IgD-negative memory B cell (primary cell): ENCODE results near the gene DDO. TPM values are rescaled to one million over a fixed set of nuclear protein-coding genes. Genes with fewer than 3 reads are reported as not detected.

Source experiments
- H3K27ac Mint-ChIP-seq, 3 donors: one replicate each; pipeline ENCODE4 v1.8.0; 2020 to 2022; ENCODE audit warnings: mild to moderate bottlenecking in 3 of 3, mixed read lengths in 3 of 3, moderate library complexity in 1 of 3
- H3K27me3 Mint-ChIP-seq: one replicate; pipeline ENCODE4 v1.8.0; 2021; ENCODE audit warnings: mixed read lengths
- H3K36me3 Mint-ChIP-seq: one replicate; pipeline ENCODE4 v1.8.0; 2020; ENCODE audit warnings: mild to moderate bottlenecking, mixed read lengths
- H3K4me1 Mint-ChIP-seq, 3 donors: one replicate each; pipeline ENCODE4 v1.8.0; 2020 to 2022; ENCODE audit warnings: mixed read lengths in 3 of 3, mild to moderate bottlenecking in 1 of 3
- H3K4me3 Mint-ChIP-seq, 4 donors: one replicate each; pipeline ENCODE4 v1.8.0; 2020 to 2022; ENCODE audit warnings: mild to moderate bottlenecking in 4 of 4, mixed read lengths in 4 of 4, moderate library complexity in 3 of 4
- H3K9me3 Mint-ChIP-seq, 3 donors: one replicate each; pipeline ENCODE4 v1.8.0; 2020 to 2021; ENCODE audit warnings: mixed read lengths in 3 of 3, mild to moderate bottlenecking in 1 of 3
- polyA plus RNA-seq: library from polyadenylated mRNA; unstranded; fragments of 300-500 nt; fragmentation: Illumina TruSeq; gene quantifications from one replicate; pipeline ENCODE4 v1.2.3, GENCODE V29; 2021

The DDO gene
- polyA plus RNA-seq, 1 donor from 2014 or later: not detected

GRCh38 chr6:110432285-110432900, 17.0 kb upstream of the DDO start:
- peaks cover 13% of the 10 kb centered on the region for H3K27me3 Mint-ChIP-seq
- H3K36me3 Mint-ChIP-seq: peaks cover 2% of the 10 kb centered on the region
- no peaks in the 10 kb centered on the region for H3K4me1 Mint-ChIP-seq
- peaks cover 0 to 4% (median 2%) of the 10 kb centered on the region in 3 donors for H3K9me3 Mint-ChIP-seq
- no peak overlapping the region for H3K27ac Mint-ChIP-seq
- no peak overlapping the region for H3K4me3 Mint-ChIP-seq

- Mint-ChIP-seq H3K4me1 (no peaks in the 10 kb centered on the region), H3K9me3 (peaks cover 0 to 4% (median 2%) of the 10 kb centered on the region in 3 donors), H3K27me3 (peaks cover 18% of the 10 kb centered on the region), H3K4me3 (no peak overlapping the region), H3K36me3 (no peaks in the 10 kb centered on the region), H3K27ac (no peak overlapping the region)
Measured at GRCh38 chr6:110430741-110431140, 15.4 kb upstream of the DDO start.

GRCh38 chr6:110430236-110430635, 14.9 kb upstream of the DDO start:
- H3K9me3 Mint-ChIP-seq: peaks cover 0 to 3% (median 2%) of the 10 kb centered on the region in 3 donors
- H3K27ac Mint-ChIP-seq: no peak overlapping the region
- H3K4me3 Mint-ChIP-seq: no peak overlapping the region
- H3K36me3 Mint-ChIP-seq: no peaks in the 10 kb centered on the region
- H3K4me1 Mint-ChIP-seq: no peaks in the 10 kb centered on the region
- H3K27me3 Mint-ChIP-seq: peaks cover 18% of the 10 kb centered on the region

- no peak overlapping the region for H3K27ac Mint-ChIP-seq
- H3K27me3 Mint-ChIP-seq: peaks cover 28% of the 10 kb centered on the region
- H3K4me1 Mint-ChIP-seq: no peaks in the 10 kb centered on the region
- no peaks in the 10 kb centered on the region for H3K36me3 Mint-ChIP-seq
- H3K4me3 Mint-ChIP-seq: no peak overlapping the region
- H3K9me3 Mint-ChIP-seq: no peaks in the 10 kb centered on the region
Measured at GRCh38 chr6:110428153-110428552, 12.8 kb upstream of the DDO start.

GRCh38 chr6:110425816-110426215, 10.4 kb upstream of the DDO start:
- Mint-ChIP-seq H3K27ac (no peak overlapping the region), H3K27me3 (peaks cover 32% of the 10 kb centered on the region), H3K36me3 (no peaks in the 10 kb centered on the region), H3K4me3 (no peak overlapping the region), H3K9me3 (peaks cover under 1 to 9% (median 3%) of the 10 kb centered on the region in 3 donors), H3K4me1 (no peaks in the 10 kb centered on the region)

- Mint-ChIP-seq H3K9me3 (peaks cover 2 to 9% (median 3%) of the 10 kb centered on the region in 3 donors), H3K36me3 (no peaks in the 10 kb centered on the region), H3K4me3 (no peak overlapping the region), H3K27me3 (peaks cover 34% of the 10 kb centered on the region), H3K4me1 (no peaks in the 10 kb centered on the region), H3K27ac (no peak overlapping the region)
Measured at GRCh38 chr6:110422444-110422822, 7.1 kb upstream of the DDO start.

GRCh38 chr6:110421749-110422443, 6.5 kb upstream of the DDO start:
- Mint-ChIP-seq H3K4me1 (no peaks in the 10 kb centered on the region), H3K27me3 (peaks cover 34% of the 10 kb centered on the region), H3K27ac (no peak overlapping the region), H3K9me3 (peaks cover 2 to 9% (median 3%) of the 10 kb centered on the region in 3 donors), H3K4me3 (no peak overlapping the region), H3K36me3 (no peaks in the 10 kb centered on the region)

- Mint-ChIP-seq H3K4me1 (no peaks in the 10 kb centered on the region), H3K36me3 (no peaks in the 10 kb centered on the region), H3K4me3 (no peak overlapping the region), H3K27ac (no peak overlapping the region), H3K27me3 (peaks cover 32% of the 10 kb centered on the region), H3K9me3 (peaks cover 2 to 9% (median 3%) of the 10 kb centered on the region in 3 donors)
Measured at GRCh38 chr6:110419028-110419739, 3.8 kb upstream of the DDO start.

GRCh38 chr6:110418594-110418993, 3.2 kb upstream of the DDO start:
- Mint-ChIP-seq H3K9me3 (peaks cover 2 to 9% (median 3%) of the 10 kb centered on the region in 3 donors), H3K36me3 (no peaks in the 10 kb centered on the region), H3K4me3 (no peak overlapping the region), H3K27me3 (peaks cover 26% of the 10 kb centered on the region), H3K27ac (no peak overlapping the region), H3K4me1 (no peaks in the 10 kb centered on the region)

GRCh38 chr6:110414669-110415068, 706 bp downstream of the DDO start:
- Mint-ChIP-seq H3K9me3 (no peaks in the 10 kb centered on the region), H3K4me1 (no peaks in the 10 kb centered on the region), H3K4me3 (no peak overlapping the region), H3K36me3 (no peaks in the 10 kb centered on the region), H3K27me3 (peaks cover 14% of the 10 kb centered on the region), H3K27ac (no peak overlapping the region)

- no peaks in the 10 kb centered on the region for H3K4me1 Mint-ChIP-seq
- no peaks in the 10 kb centered on the region for H3K36me3 Mint-ChIP-seq
- no peaks in the 10 kb centered on the region for H3K9me3 Mint-ChIP-seq
- no peak overlapping the region for H3K27ac Mint-ChIP-seq
- H3K4me3 Mint-ChIP-seq: no peak overlapping the region
- H3K27me3 Mint-ChIP-seq: peaks cover 9% of the 10 kb centered on the region
Measured at GRCh38 chr6:110412360-110412759, 3.0 kb downstream of the DDO start.

- H3K36me3 Mint-ChIP-seq: no peaks in the 10 kb centered on the region
- no peak overlapping the region for H3K4me3 Mint-ChIP-seq
- no peaks in the 10 kb centered on the region for H3K9me3 Mint-ChIP-seq
- H3K4me1 Mint-ChIP-seq: no peaks in the 10 kb centered on the region
- H3K27ac Mint-ChIP-seq: no peak overlapping the region
- H3K27me3 Mint-ChIP-seq: peaks cover 4% of the 10 kb centered on the region
Measured at GRCh38 chr6:110410511-110410910, 4.9 kb downstream of the DDO start.

GRCh38 chr6:110409794-110410193, 5.6 kb downstream of the DDO start:
- Mint-ChIP-seq H3K36me3 (no peaks in the 10 kb centered on the region), H3K4me3 (no peak overlapping the region), H3K4me1 (no peaks in the 10 kb centered on the region), H3K9me3 (no peaks in the 10 kb centered on the region), H3K27ac (no peak overlapping the region), H3K27me3 (peaks cover 3% of the 10 kb centered on the region)

- H3K27ac Mint-ChIP-seq: no peak overlapping the region
- H3K4me1 Mint-ChIP-seq: no peaks in the 10 kb centered on the region
- H3K36me3 Mint-ChIP-seq: no peaks in the 10 kb centered on the region
- no peaks in the 10 kb centered on the region for H3K9me3 Mint-ChIP-seq
- H3K4me3 Mint-ChIP-seq: no peak overlapping the region
- no peaks in the 10 kb centered on the region for H3K27me3 Mint-ChIP-seq
Measured at GRCh38 chr6:110408901-110409300, 6.5 kb downstream of the DDO start.

- no peaks in the 10 kb centered on the region for H3K4me1 Mint-ChIP-seq
- no peaks in the 10 kb centered on the region for H3K9me3 Mint-ChIP-seq
- H3K27ac Mint-ChIP-seq: no peak overlapping the region
- H3K36me3 Mint-ChIP-seq: no peaks in the 10 kb centered on the region
- H3K27me3 Mint-ChIP-seq: peaks cover 2% of the 10 kb centered on the region
- H3K4me3 Mint-ChIP-seq: no peak overlapping the region
Measured at GRCh38 chr6:110404607-110405006, 10.8 kb downstream of the DDO start.
